ENCODE measurements around the gene MAP3K8.

MAP3K8 gene

GRCh38 chr10:30499816-30500215 is 65.8 kb downstream of the MAP3K8 start:
- H3K4me3 ChIP-seq (ENCODE audit: low read length) = no peak overlapping the region
- H3K27ac ChIP-seq (ENCODE audit: low read depth, low read length) = no peak overlapping the region
- TF ChIP-seq CTCF (IDR thresholded peaks at IDR 0.05; ENCODE audit: low read depth, low read length, poor library complexity, severe bottlenecking) (no peak), EZH2phosphoT487 (IDR thresholded peaks at IDR 0.05; ENCODE audit: borderline replicate concordance, low read length) (no peak)
- no peak overlapping the region for H3K4me2 ChIP-seq (ENCODE audit: low read length)
- peaks cover 16% of the 10 kb centered on the region for H3K27me3 ChIP-seq (ENCODE audit: control insufficient read depth, low read length)
- no peaks in the 10 kb centered on the region for H4K20me1 ChIP-seq (ENCODE audit: control insufficient read depth, insufficient read depth, low read depth, low read length)
- H3K4me1 ChIP-seq (ENCODE audit: control insufficient read depth, low read length) = peaks cover 29% of the 10 kb centered on the region
- H3K79me2 ChIP-seq (ENCODE audit: control insufficient read depth, low read length) = no peaks in the 10 kb centered on the region
- H3K36me3 ChIP-seq (ENCODE audit: control insufficient read depth, low read length) = no peaks in the 10 kb centered on the region
- H3K9me3 ChIP-seq (ENCODE audit: control insufficient read depth, insufficient read depth, low read length) = no peaks in the 10 kb centered on the region
- no peaks in the 10 kb centered on the region for H3F3A ChIP-seq (ENCODE audit: control insufficient read depth, insufficient read depth)
- no peaks in the 10 kb centered on the region for H3K9me2 ChIP-seq (replicated peaks; ENCODE audit: control insufficient read depth, low read length)

GRCh38 chr10:30500534-30500933 is 66.5 kb downstream of the MAP3K8 start:
- Histone ChIP-seq H3K4me2 (ENCODE audit: low read length) (no peak overlapping the region), H3K27ac (ENCODE audit: low read depth, low read length) (no peak overlapping the region), H3K4me1 (ENCODE audit: control insufficient read depth, low read length) (peaks cover 27% of the 10 kb centered on the region), H3K79me2 (ENCODE audit: control insufficient read depth, low read length) (no peaks in the 10 kb centered on the region), H3K36me3 (ENCODE audit: control insufficient read depth, low read length) (no peaks in the 10 kb centered on the region), H3K27me3 (ENCODE audit: control insufficient read depth, low read length) (peaks cover 17% of the 10 kb centered on the region), H3K9me2 (replicated peaks; ENCODE audit: control insufficient read depth, low read length) (no peaks in the 10 kb centered on the region), H4K20me1 (ENCODE audit: control insufficient read depth, insufficient read depth, low read depth, low read length) (no peaks in the 10 kb centered on the region), H3F3A (ENCODE audit: control insufficient read depth, insufficient read depth) (no peaks in the 10 kb centered on the region), H3K4me3 (ENCODE audit: low read length) (no peak overlapping the region), H3K9me3 (ENCODE audit: control insufficient read depth, insufficient read depth, low read length) (no peaks in the 10 kb centered on the region)
- TF ChIP-seq EZH2phosphoT487 (IDR thresholded peaks at IDR 0.05; ENCODE audit: borderline replicate concordance, low read length) (no peak), CTCF (IDR thresholded peaks at IDR 0.05; ENCODE audit: low read depth, low read length, poor library complexity, severe bottlenecking) (no peak)

GRCh38 chr10:30500963-30501504 is 67.0 kb downstream of the MAP3K8 start:
- H3F3A ChIP-seq (ENCODE audit: control insufficient read depth, insufficient read depth) = no peaks in the 10 kb centered on the region
- no peaks in the 10 kb centered on the region for H3K36me3 ChIP-seq (ENCODE audit: control insufficient read depth, low read length)
- H3K27ac ChIP-seq (ENCODE audit: low read depth, low read length) = no peak overlapping the region
- no peaks in the 10 kb centered on the region for H4K20me1 ChIP-seq (ENCODE audit: control insufficient read depth, insufficient read depth, low read depth, low read length)
- peaks cover 27% of the 10 kb centered on the region for H3K4me1 ChIP-seq (ENCODE audit: control insufficient read depth, low read length)
- TF ChIP-seq CTCF (IDR thresholded peaks at IDR 0.05; ENCODE audit: low read depth, low read length, poor library complexity, severe bottlenecking) = no peak
- no peak for TF ChIP-seq EZH2phosphoT487 (IDR thresholded peaks at IDR 0.05; ENCODE audit: borderline replicate concordance, low read length)
- no peaks in the 10 kb centered on the region for H3K9me3 ChIP-seq (ENCODE audit: control insufficient read depth, insufficient read depth, low read length)
- no peaks in the 10 kb centered on the region for H3K79me2 ChIP-seq (ENCODE audit: control insufficient read depth, low read length)
- H3K4me2 ChIP-seq (ENCODE audit: low read length) = no peak overlapping the region
- H3K4me3 ChIP-seq (ENCODE audit: low read length) = no peak overlapping the region
- no peaks in the 10 kb centered on the region for H3K9me2 ChIP-seq (replicated peaks; ENCODE audit: control insufficient read depth, low read length)
- H3K27me3 ChIP-seq (ENCODE audit: control insufficient read depth, low read length) = peaks cover 19% of the 10 kb centered on the region

All from DOHH2 (cell line).